IMR-90 (cell line): ENCODE measurements around the gene LRRC14B. TPM values are rescaled to one million over a fixed set of nuclear protein-coding genes. Genes with fewer than 3 reads are reported as not detected.

Experiments used
- ATAC-seq: fragments of 200-7000 bp; cut with Tn5 transposase; 2 replicates; pipeline ENCODE4 v1.9.1; 2020; ENCODE audit warnings: low read depth, mild to moderate bottlenecking, moderate library complexity
- BruUV-seq: library from RNA; stranded (reverse); fragments of 400-500 nt; replicated peaks from 2 replicates; lab custom pipeline; 2021; lab: Mats Ljungman, UMichigan
- CTCF ChIA-PET: fragments of 300-600 bp; formaldehyde crosslinking; extraction: SDS; loops from one replicate; lab custom pipeline; 2021; ENCODE audit warnings: antibody characterized with exemption; lab: Yijun Ruan, JAX
- POLR2A ChIA-PET: fragments of 300-600 bp; sonication (Branson Sonifier 250); formaldehyde crosslinking; loops from one replicate; lab custom pipeline; 2022; ENCODE audit warnings: antibody characterized with exemption; ENCODE audit not compliant: unreplicated experiment; lab: Charles Lee
- DNase-seq: peaks from one replicate; pipeline ENCODE4 v3.0.0; 2013
- H2AFZ ChIP-seq: replicated peaks from 2 replicates; pipeline ENCODE3; 2013; ENCODE audit warnings: low read length, mild to moderate bottlenecking; ENCODE audit not compliant: poor library complexity
- H2AK5ac ChIP-seq: 2 replicates; pipeline ENCODE4 v1.6.1; 2013; ENCODE audit warnings: low read depth, low read length, inconsistent platforms
- H2AK9ac ChIP-seq: replicated peaks from 2 replicates; pipeline ENCODE3; 2013; ENCODE audit warnings: mild to moderate bottlenecking, low read depth, low read length, moderate library complexity; ENCODE audit not compliant: poor library complexity
- H2BK120ac ChIP-seq: 2 replicates; pipeline ENCODE4 v1.6.1; 2013; ENCODE audit warnings: low read depth, low read length, inconsistent platforms
- H2BK15ac ChIP-seq: 3 replicates; pipeline ENCODE4 v1.6.1; 2013; ENCODE audit warnings: low read depth, low read length, inconsistent platforms
- H2BK20ac ChIP-seq: 2 replicates; pipeline ENCODE4 v1.6.1; 2013; ENCODE audit warnings: low read depth, mild to moderate bottlenecking, inconsistent platforms, low read length, moderate library complexity
- H2BK5ac ChIP-seq: 2 replicates; pipeline ENCODE4 v1.6.1; 2013; ENCODE audit warnings: mild to moderate bottlenecking, low read depth, low read length, inconsistent platforms; ENCODE audit not compliant: poor library complexity, severe bottlenecking
- H3K14ac ChIP-seq: replicated peaks from 2 replicates; pipeline ENCODE4 v1.6.1; 2013; ENCODE audit warnings: low read depth, low read length, inconsistent platforms
- H3K18ac ChIP-seq: 2 replicates; pipeline ENCODE4 v1.6.1; 2013; ENCODE audit warnings: low read depth, low read length, control low read depth
- H3K23ac ChIP-seq: 2 replicates; pipeline ENCODE4 v1.6.1; 2013; ENCODE audit warnings: low read depth, low read length, inconsistent platforms
- H3K27ac ChIP-seq: 2 replicates; pipeline ENCODE4 v1.5.1; 2013; ENCODE audit warnings: mild to moderate bottlenecking, control low read depth, low read length; ENCODE audit not compliant: insufficient read depth
- H3K27me3 ChIP-seq: 2 replicates; pipeline ENCODE4 v1.6.1; 2013; ENCODE audit warnings: low read length; ENCODE audit not compliant: control insufficient read depth, insufficient read depth
- H3K36me3 ChIP-seq: 2 replicates; pipeline ENCODE4 v1.6.1; 2013; ENCODE audit warnings: low read length, mixed read lengths; ENCODE audit not compliant: control insufficient read depth, insufficient read depth
- H3K4ac ChIP-seq: 2 replicates; pipeline ENCODE4 v1.6.1; 2013; ENCODE audit warnings: low read depth, low read length, inconsistent platforms
- H3K4me1 ChIP-seq: 2 replicates; pipeline ENCODE4 v1.6.1; 2013; ENCODE audit warnings: low read length, mixed read lengths; ENCODE audit not compliant: control insufficient read depth, insufficient read depth
- H3K4me2 ChIP-seq: 2 replicates; pipeline ENCODE4 v1.6.1; 2013; ENCODE audit warnings: low read depth, mild to moderate bottlenecking, control low read depth, low read length, moderate library complexity
- H3K4me3 ChIP-seq: 2 replicates; pipeline ENCODE4 v1.5.1; 2013; ENCODE audit warnings: low read depth, mild to moderate bottlenecking, control low read depth, low read length, moderate library complexity; ENCODE audit not compliant: insufficient read depth
- H3K56ac ChIP-seq: 2 replicates; pipeline ENCODE4 v1.6.1; 2013; ENCODE audit warnings: low read length, inconsistent platforms; ENCODE audit not compliant: insufficient read depth; ENCODE audit errors: extremely low read depth
- H3K79me1 ChIP-seq, 2 experiments: 2 replicates each; pipeline ENCODE4 v1.6.1; 2013; ENCODE audit warnings: low read length in 2 of 2, inconsistent platforms in 1 of 2, low read depth in 1 of 2
- H3K9ac ChIP-seq: 2 replicates; pipeline ENCODE4 v1.6.1; 2013; ENCODE audit warnings: low read depth, low read length, control low read depth
- H3K9me1 ChIP-seq: 2 replicates; pipeline ENCODE4 v1.6.1; 2013; ENCODE audit warnings: low read length, inconsistent platforms; ENCODE audit not compliant: insufficient read depth
- H3K9me3 ChIP-seq: 2 replicates; pipeline ENCODE4 v1.6.1; 2013; ENCODE audit warnings: low read length; ENCODE audit not compliant: control insufficient read depth, insufficient read depth
- H4K20me1 ChIP-seq: 2 replicates; pipeline ENCODE4 v1.6.1; 2013; ENCODE audit warnings: low read length, inconsistent platforms; ENCODE audit not compliant: insufficient read depth
- H4K5ac ChIP-seq: 2 replicates; pipeline ENCODE4 v1.6.1; 2013; ENCODE audit warnings: mild to moderate bottlenecking, low read depth, low read length, control low read depth
- H4K8ac ChIP-seq, 2 experiments: 2 replicates each; pipeline ENCODE4 v1.6.1; 2013; ENCODE audit warnings: low read depth in 2 of 2, low read length in 2 of 2, control low read depth in 1 of 2, inconsistent platforms in 1 of 2
- H4K91ac ChIP-seq: 2 replicates; pipeline ENCODE4 v1.6.1; 2013; ENCODE audit warnings: low read depth, low read length, inconsistent platforms; ENCODE audit not compliant: insufficient read depth
- CTCF ChIP-seq: conservative IDR thresholded peaks from 2 replicates; pipeline ENCODE4 v1.5.1; 2012; ENCODE audit warnings: mild to moderate bottlenecking, low read depth, low read length, improper control_type of control experiment
- MAZ ChIP-seq: IDR thresholded peaks from 2 replicates; pipeline ENCODE4 v1.6.1; 2012; ENCODE audit warnings: low read depth, mild to moderate bottlenecking, low read length, improper control_type of control experiment, moderate library complexity, borderline replicate concordance
- NFE2L2 ChIP-seq: fragments of 150-350 bp; IDR thresholded peaks from 2 replicates; pipeline ENCODE4 v1.6.1; 2016; ENCODE audit warnings: low read depth, mild to moderate bottlenecking, low read length
- RAD21 ChIP-seq: IDR thresholded peaks from 2 replicates; pipeline ENCODE4 v1.6.1; 2012; ENCODE audit warnings: low read length, improper control_type of control experiment
- RCOR1 ChIP-seq: IDR thresholded peaks from 2 replicates; pipeline ENCODE4 v1.6.1; 2012; ENCODE audit warnings: mild to moderate bottlenecking, low read length, improper control_type of control experiment; ENCODE audit not compliant: insufficient replicate concordance
- RFX5 ChIP-seq: IDR thresholded peaks from 2 replicates; pipeline ENCODE4 v1.8.0; 2012; ENCODE audit warnings: low read depth, mild to moderate bottlenecking, low read length, moderate library complexity
- SMC3 ChIP-seq: fragments of 150-350 bp; IDR thresholded peaks from 2 replicates; pipeline ENCODE4 v1.6.1; 2016; ENCODE audit warnings: low read depth, mild to moderate bottlenecking, antibody characterized with exemption, low read length, moderate library complexity
- USF2 ChIP-seq: fragments of 150-350 bp; IDR thresholded peaks from 2 replicates; pipeline ENCODE4 v1.6.1; 2017; ENCODE audit warnings: mild to moderate bottlenecking, antibody characterized with exemption, low read length, low read depth
- WGBS, 2 experiments: methylation state at CpG; one replicate each; pipeline versions ENCODE4 v1.1.5 to v1.1.7; 2013; ENCODE audit warnings: missing lambda C conversion rate in 2 of 2; ENCODE audit not compliant: insufficient read length in 1 of 2; ENCODE audit errors: extremely low coverage in 2 of 2; 5-methylcytosine and 5-hydroxymethylcytosine counted together
- dilution Hi-C: fragments of 300-500 bp; cut with HindIII; formaldehyde crosslinking; loops from one replicate; pipeline ENCODE4 v1.14.3; 2018; ENCODE audit warnings: low sequenced_read_pairs; ENCODE audit not compliant: unreplicated experiment
- in situ Hi-C: fragments of 300-500 bp; cut with MboI; formaldehyde crosslinking; loops from 3 replicates; pipeline ENCODE4 v1.14.3; 2019; ENCODE audit warnings: low sequenced_read_pairs, inconsistent platforms, mixed read lengths
- intact Hi-C: fragments of 100-400 bp; cut with micrococcal nuclease; formaldehyde crosslinking; loops from 2 replicates; pipeline ENCODE4 v1.10.0; 2022
- polyA plus RNA-seq, 3 experiments: library from polyadenylated mRNA; depleted of rRNA; stranded (reverse); fragments of >200 nt; gene quantifications; 2 replicates each; pipeline ENCODE4 v1.2.3, GENCODE V29; 2012; ENCODE audit warnings: low replicate concordance in 1 of 3
- total RNA-seq: library from RNA; depleted of rRNA; stranded (reverse); fragments of >200 nt; gene quantifications from 2 replicates; pipeline ENCODE4 v1.2.3, GENCODE V29; 2012

The LRRC14B gene
- total and polyA plus RNA-seq, 2 of the 4 experiments (the other 2 are of a cell fraction), result not detected

- no peak overlapping the region for H4K5ac ChIP-seq
- H4K91ac ChIP-seq, result no peak overlapping the region
- H3K9me3 ChIP-seq, result no peaks in the 10 kb centered on the region
- no peak overlapping the region for H3K4me2 ChIP-seq
- no peak overlapping the region for H3K4ac ChIP-seq
- CTCF ChIA-PET, result no interaction called here
- DNase-seq (no peak), ATAC-seq (no peak)
- no peak overlapping the region for H3K9ac ChIP-seq
- no peaks in the 10 kb centered on the region for H3K36me3 ChIP-seq
- H3K4me1 ChIP-seq, result no peaks in the 10 kb centered on the region
- H3K9me1 ChIP-seq, result peaks cover 5% of the 10 kb centered on the region; the same call in 1 of the 2 replicates
- in situ Hi-C loops (no loop called here), intact Hi-C loops (no loop called here), dilution Hi-C loops (no loop called here)
- POLR2A ChIA-PET, result no interaction called here
- peaks cover 2% of the 10 kb centered on the region; the same call in 1 of the 2 replicates for H4K20me1 ChIP-seq
- no peak overlapping the region for H3K56ac ChIP-seq
- no TSS peak for BruUV-seq
- H3K4me3 ChIP-seq, result no peak overlapping the region
- no peak overlapping the region for H2BK120ac ChIP-seq
- peaks cover 6% of the 10 kb centered on the region; the same call in 1 of the 2 replicates for H3K27me3 ChIP-seq
- no peak overlapping the region for H2AK5ac ChIP-seq
- H4K8ac ChIP-seq, result no peak overlapping the region
- WGBS, 2 experiments, result 96% methylated on average over 12 of the region's 28 CpGs; no CpG with 5 or more reads in 1 of the 2 experiments
- peak overlapping the region; percentile 17 for H2AFZ ChIP-seq
- H3K27ac ChIP-seq, result no peak overlapping the region
- H2AK9ac ChIP-seq, result no peak overlapping the region
- H3K79me1 ChIP-seq, result no peaks in the 10 kb centered on the region
- no peak overlapping the region for H3K23ac ChIP-seq
- H2BK5ac ChIP-seq, result no peak overlapping the region
- no peak overlapping the region for H3K18ac ChIP-seq
- H2BK15ac ChIP-seq, result no peak overlapping the region
- H2BK20ac ChIP-seq, result no peak overlapping the region
- no peak overlapping the region for H3K14ac ChIP-seq
- TF ChIP-seq SMC3, result no peak
- no peak for TF ChIP-seq USF2
- no peak for TF ChIP-seq RCOR1
- no peak for TF ChIP-seq RAD21
- TF ChIP-seq NFE2L2, result no peak
- no peak for TF ChIP-seq CTCF
- TF ChIP-seq MAZ, result no peak
- TF ChIP-seq RFX5, result no peak
These were observed 4.9 kb upstream of the LRRC14B start for GRCh38 chr5:186091-187041.
